DMS79 treated with DMSO at 0.1 percent for 48 hours (cell line): ENCODE data around the gene ZNF613.
"Not testable (repeated sequence)": the region's sequence is repeated elsewhere in the genome, so short reads cannot be mapped to it uniquely, and the experiment has no call there.

ENCODE experiments used
- DNase-seq: peaks from one replicate; lab custom pipeline; 2025; lab: John Stamatoyannopoulos, UW

Gene ZNF613

DNA sequence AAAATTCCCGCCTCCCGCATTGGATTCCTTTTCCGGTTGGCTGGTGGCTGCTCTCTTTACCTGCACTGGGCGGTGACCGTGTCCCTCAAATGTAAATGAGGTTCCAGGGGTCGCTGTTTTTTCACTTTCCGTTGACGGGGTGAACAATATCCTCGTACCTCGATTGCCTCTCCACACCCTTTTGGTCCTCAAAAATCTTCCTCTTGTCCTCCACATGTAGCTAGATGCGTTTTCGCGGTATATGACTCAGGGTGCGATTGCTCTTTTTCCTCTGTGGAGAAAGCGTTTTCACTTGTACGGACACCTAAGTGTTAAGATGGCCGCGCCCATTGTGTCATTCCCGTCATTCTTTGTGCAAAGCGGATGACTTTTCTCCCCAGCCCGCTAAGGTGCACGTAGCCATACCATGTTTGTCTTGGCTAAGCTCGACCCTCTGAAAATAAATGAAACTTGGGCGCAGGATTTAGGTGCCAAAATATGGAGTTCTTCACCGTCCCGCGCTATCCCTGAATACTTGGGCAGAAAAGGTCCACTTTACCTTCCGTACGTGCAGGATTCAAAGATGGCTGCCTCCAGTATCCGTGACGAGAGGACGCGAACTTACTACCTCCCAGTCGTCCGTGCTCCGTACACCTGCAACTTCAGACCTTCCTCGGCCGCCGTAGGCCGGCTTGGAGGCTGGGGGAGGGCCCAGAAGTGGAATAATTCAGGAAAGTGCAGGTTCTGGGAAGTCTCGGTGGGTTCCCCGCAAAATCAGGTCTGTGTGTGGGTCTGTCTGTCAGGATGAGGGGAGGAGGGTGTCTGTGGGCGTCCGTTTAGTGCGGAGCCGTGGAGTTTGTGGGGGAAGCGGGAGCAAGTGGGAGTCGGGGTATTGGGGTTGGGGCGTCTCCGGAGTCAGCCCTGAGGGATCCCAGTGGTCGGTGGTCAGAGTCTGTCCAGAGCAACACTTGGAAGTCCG lies at the start of gene ZNF613:
Gene ZNF613 (plus strand): TSS at position 689 of the 958 bp plus-strand sequence. CDS start 8,749 bp downstream, outside the sequence.
- DNase-seq, result peak; percentile 79

DNA sequence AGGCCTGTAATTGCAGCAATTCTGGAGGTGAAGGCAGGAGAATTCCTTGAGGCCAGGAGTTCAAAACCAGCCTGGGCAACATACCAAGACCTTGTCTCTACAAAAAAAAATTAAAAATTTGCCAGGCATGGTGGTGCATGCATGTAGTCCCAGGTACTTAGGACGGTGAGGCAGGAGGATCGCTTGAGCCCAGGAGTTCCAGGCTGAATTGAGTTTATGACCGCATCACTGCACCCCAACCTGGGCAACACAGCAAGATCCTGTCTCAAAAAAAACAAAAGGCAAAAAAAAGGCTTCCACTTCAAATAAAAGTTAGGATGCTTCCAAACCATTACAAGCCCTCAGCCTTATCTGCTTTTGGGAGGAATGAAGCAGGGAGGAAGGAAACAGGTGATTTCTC lies 44.8 kb upstream of the ZNF613 start:
- no peak for DNase-seq

DNA sequence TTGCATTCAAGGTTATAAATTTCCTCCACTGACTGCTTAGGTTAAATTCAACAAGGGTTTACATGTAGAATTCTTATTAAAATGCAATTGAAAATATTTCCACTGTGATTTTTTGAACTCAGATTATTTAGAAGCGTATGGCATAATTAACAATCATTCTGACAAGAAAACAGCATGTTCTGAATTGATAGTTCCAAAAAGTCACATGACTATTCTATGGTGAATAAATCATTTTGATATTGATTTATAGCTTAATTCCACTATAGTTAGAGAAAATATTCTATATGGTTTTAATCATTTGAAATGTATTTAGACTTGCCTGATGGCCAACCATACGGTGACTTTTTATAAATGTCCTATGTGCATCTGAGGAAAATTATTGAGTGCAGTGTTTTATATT lies 42.6 kb upstream of the ZNF613 start:
- no peak for DNase-seq

GRCh38 chr19:51887522-51888498 lies 39.5 kb upstream of the ZNF613 start, which contains the start of gene ZNF577:
TSS of gene ZNF577 (minus strand) at chr19:51887951. CDS start at chr19:51880382, 7,569 bp downstream.
- no peak for DNase-seq

- no peak for DNase-seq
Measured at GRCh38 chr19:51889934-51890333, 37.3 kb upstream of the ZNF613 start.

GRCh38 chr19:51891193-51891747 lies 36.0 kb upstream of the ZNF613 start:
- no peak for DNase-seq

DNA sequence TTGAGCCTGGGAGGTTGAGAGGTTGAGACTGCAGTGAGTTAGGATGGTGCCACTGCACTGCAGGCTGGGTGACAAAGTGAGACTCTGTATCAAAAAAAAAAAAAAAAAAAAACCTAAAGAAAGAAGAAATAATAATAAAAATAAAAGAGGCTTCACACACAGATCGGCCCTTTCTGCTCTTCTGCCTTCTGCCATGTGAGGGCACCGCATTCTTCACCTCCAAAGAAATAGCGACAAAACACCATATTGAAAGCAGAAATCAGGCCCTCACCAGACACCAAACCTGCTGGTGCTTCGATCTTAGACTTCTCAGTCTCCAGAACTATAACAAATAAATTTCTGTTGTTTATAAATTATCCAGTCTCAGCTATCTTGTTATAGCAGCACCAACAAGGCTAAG lies 25.4 kb upstream of the ZNF613 start:
- no peak for DNase-seq

- DNase-seq, result no peak
Measured at GRCh38 chr19:51903192-51903591, 24.1 kb upstream of the ZNF613 start.

DNA sequence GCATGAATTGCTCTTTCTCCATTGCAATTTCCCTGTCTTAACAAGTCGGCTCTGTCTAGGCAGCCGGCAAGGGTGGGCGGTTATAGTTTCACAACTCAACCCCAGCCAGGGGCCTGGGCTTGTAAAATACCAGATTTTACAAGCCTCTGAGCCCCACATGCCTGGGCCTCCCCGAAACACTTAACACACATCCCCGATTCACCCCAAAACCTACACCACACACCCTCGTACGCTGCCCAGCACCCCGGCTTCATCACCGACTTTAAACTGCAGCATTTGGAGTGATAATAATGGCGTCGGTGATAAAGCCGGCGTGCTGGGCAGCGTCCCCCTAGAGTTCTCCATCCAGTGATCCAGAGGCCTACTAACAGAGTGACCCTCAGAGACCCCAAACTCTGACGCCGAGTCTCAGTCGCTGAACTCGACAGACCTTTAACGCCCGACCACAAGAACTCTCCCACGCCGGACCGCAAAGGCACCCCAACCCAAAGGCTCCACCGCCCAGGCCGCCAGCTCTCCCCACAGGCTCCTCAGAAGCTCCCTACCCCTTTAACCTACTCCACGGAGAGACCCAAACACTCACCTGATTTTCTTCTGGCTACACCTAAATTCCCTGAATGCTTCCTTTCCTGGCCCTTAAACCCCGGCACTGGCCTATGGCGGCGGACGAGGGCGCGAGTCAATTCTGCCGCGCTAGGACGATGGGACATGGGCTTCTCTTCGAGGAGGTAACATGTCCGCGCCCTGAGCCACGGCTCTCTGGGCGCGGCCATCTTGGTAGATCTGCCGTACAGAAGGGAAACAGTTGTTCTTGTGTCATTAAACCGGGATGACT lies 22.7 kb upstream of the ZNF613 start, which contains the start of gene ZNF649:
Gene ZNF649 (minus strand): TSS at position 687 of the 835 bp plus-strand sequence. CDS start 4,910 bp downstream, outside the sequence.
- peak; percentile 30 for DNase-seq

- no peak for DNase-seq
Measured at GRCh38 chr19:51905206-51905605, 22.1 kb upstream of the ZNF613 start.

DNA sequence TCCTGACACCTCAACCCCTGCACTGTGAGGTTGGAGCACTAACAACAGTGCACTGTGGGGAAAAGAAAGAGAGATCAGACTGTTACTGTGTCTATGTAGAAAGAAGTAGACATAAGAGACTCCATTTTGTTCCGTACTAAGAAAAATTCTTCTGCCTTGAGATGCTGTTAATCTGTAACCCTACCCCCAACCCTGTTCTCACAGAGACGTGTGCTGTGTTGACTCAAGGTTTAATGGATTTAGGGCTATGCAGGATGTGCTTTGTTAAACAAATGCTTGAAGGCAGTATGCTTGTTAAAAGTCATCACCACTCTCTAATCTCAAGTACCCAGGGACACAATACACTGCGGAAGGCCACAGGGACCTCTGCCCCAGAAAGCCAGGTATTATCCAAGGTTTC lies 21.6 kb upstream of the ZNF613 start:
- DNase-seq, result not testable (repeated sequence)

DNA sequence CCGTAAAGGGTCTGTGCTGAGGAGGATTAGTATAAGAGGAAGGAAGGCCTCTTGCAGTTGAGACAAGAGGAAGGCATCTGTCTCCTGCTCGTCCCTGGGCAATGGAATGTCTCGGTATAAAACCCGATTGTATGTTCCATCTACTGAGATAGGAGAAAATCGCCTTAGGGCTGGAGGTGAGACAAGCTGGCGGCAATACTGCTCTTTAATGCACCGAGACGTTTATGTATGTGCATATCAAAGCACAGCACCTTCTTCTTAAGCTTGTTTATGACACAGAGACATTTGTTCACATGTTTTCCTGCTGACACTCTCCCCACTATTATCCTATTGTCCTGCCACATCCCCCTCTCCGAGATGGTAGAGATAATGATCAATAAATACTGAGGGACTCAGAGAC lies 21.2 kb upstream of the ZNF613 start:
- DNase-seq, result not testable (repeated sequence)

GRCh38 chr19:51907981-51908380 lies 19.3 kb upstream of the ZNF613 start:
- DNase-seq, result not testable (repeated sequence)

DNA sequence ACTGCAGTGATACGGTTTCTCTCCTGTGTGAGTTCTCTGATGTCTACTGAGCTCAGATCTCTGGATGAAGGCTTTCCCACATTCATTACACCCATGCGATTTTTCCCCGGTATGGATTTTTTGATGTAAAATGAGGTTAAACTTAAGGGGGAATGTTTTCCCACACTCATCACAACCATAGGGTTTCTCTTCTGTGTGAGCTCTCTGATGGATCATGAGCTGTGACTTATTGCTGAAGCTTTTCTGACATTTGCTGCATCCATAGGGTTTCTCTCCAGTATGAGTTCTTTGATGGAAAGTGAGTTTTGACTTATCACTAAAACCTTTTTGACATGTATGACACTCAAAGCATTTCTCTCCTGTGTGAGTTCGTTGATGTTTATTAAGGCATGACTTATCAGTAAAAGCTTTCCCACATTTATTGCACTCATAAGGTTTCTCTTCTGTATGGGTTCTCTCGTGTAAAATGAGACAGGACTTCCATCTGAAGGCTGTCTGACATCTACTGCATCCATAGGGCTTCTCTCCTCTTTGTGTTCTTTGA lies 11.9 kb upstream of the ZNF613 start:
- no peak for DNase-seq

- DNase-seq, result no peak
Measured at GRCh38 chr19:51916167-51916566, 11.1 kb upstream of the ZNF613 start.

- no peak for DNase-seq
Measured at GRCh38 chr19:51919606-51920005, 7.7 kb upstream of the ZNF613 start.

DNA sequence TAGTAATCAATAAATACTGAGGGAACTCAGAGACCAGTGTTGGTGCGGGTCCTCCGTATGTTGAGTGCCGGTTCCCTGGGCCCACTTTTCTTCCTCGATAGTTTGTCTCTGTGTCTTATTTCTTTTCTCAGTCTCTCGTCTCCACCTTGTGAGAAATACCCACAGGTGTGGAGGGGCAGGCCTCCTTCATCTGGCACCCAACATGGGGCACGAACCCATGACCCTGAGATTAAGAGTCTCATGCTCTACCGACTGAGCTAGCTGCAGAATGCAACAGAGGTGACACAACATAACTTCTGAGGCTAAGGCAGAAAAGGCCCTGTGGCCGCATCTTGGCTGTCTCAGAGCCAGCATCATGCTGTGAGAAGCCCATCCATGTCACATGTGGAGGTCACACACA lies 5.3 kb upstream of the ZNF613 start:
- DNase-seq, result no peak

GRCh38 chr19:51926426-51926783 lies 867 bp upstream of the ZNF613 start:
- DNase-seq, result no peak

DNA sequence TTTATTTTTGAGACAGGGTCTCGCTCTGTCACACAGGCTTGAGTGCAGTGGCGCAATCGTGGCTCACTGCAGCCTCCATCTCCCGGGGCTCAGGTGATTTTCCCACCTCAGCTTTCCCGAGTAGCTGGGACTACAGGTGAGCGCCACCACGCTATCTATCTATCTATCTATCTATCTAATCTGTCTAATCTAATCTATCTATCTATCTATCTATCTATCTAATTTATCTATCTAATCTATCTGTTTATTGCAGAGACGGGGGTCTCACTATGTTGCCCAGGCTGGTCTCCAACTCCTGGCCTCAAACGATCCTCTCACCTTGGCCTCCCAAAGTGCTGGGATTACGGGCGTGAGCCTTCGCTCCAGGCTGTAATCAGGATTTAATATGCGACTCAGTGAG lies 587 bp downstream of the ZNF613 start:
- DNase-seq, result no peak

GRCh38 chr19:51931921-51932320 lies 4.6 kb downstream of the ZNF613 start:
- DNase-seq, result no peak

- DNase-seq, result no peak
Measured at GRCh38 chr19:51938936-51939335, 11.7 kb downstream of the ZNF613 start.
